Gastroesophageal sphincter (tissue), 3 donors: ENCODE measurements around the gene C1QTNF9B.

Experiments
- CTCF ChIP-seq, 4 experiments: fragments of 200-600 bp in 2 of 4; fragments of 450-650 bp in 2 of 4; sonication (generic) in 1 of 4; IDR thresholded peaks; one replicate each; pipeline ENCODE4 v1.5.1; 2017 to 2019; ENCODE audit warnings: antibody characterized with exemption in 4 of 4, mild to moderate bottlenecking in 2 of 4, moderate library complexity in 2 of 4
- POLR2A ChIP-seq, 2 donors: fragments of 450-650 bp; IDR thresholded peaks; one replicate each; pipeline ENCODE4 v1.6.1; 2017; ENCODE audit warnings: antibody characterized with exemption in 2 of 2, mild to moderate bottlenecking in 2 of 2, moderate library complexity in 1 of 2
- POLR2AphosphoS5 ChIP-seq: sonication (generic); formaldehyde crosslinking; IDR thresholded peaks from one replicate; pipeline ENCODE4 v1.6.1; 2017; ENCODE audit warnings: antibody characterized with exemption

- TF ChIP-seq POLR2A (IDR thresholded peaks at IDR 0.05) = no peak
- no peak for TF ChIP-seq POLR2AphosphoS5
- TF ChIP-seq CTCF (IDR thresholded peaks at IDR 0.05) = no peak
Measured at GRCh38 chr13:23856008-23856750, 41.1 kb downstream of the C1QTNF9B start.
